ENCODE data around the gene C19orf67. TPM values are rescaled to one million over a fixed set of nuclear protein-coding genes. Genes with fewer than 3 reads are reported as not detected.
A peak's percentile ranks its signal among the peaks of the same experiment; 100 is the strongest.

The C19orf67 gene
- total RNA-seq, 1 experiment from 2014 or later: not detected

- H3K27me3 ChIP-seq (ENCODE audit: low read length): no peaks in the 10 kb centered on the region
- POLR2A ChIA-PET (ENCODE audit: unreplicated experiment): no interaction called here
- peaks cover 21% of the 10 kb centered on the region for H3K4me1 ChIP-seq (ENCODE audit: insufficient read depth, low read length)
- CTCF ChIA-PET: interaction anchor here (0.5 to 1.6 kb wide), 4 partner anchors 13 to 250 kb away, joined by 4 to 13 read pairs (median 8); partner anchors contain the start of gene MISP3
- no TSS peak for BruUV-seq (replicated peaks)
- H3K9me3 ChIP-seq (ENCODE audit: low read length): no peaks in the 10 kb centered on the region
- H3K4me3 ChIP-seq (ENCODE audit: low read length): peak overlapping the region; percentile 65
- no peaks in the 10 kb centered on the region for H4K20me1 ChIP-seq (ENCODE audit: low read length)
- no peaks in the 10 kb centered on the region for H3K79me2 ChIP-seq (ENCODE audit: low read length)
- no peaks in the 10 kb centered on the region for H3K36me3 ChIP-seq (ENCODE audit: low read depth, low read length)
- no peak overlapping the region for H3K27ac ChIP-seq (ENCODE audit: low read length)
- no peak overlapping the region for H3K9ac ChIP-seq (ENCODE audit: low read length)
- H3K9me2 ChIP-seq (replicated peaks; ENCODE audit: low read length): no peaks in the 10 kb centered on the region
- peak overlapping the region; percentile 89 for H3K4me2 ChIP-seq (ENCODE audit: low read length)
- TF ChIP-seq EZH2phosphoT487 (IDR thresholded peaks at IDR 0.05; ENCODE audit: borderline replicate concordance, low read length): no peak
- TF ChIP-seq CTCF (conservative IDR thresholded peaks at IDR 0.05; ENCODE audit: low read depth, low read length): no peak
- TF ChIP-seq EZH2 (IDR thresholded peaks at IDR 0.05; ENCODE audit: low read length, unreplicated experiment): no peak
- intact Hi-C loops (cut with micrococcal nuclease): no loop called here
- DNase-seq (no peak), ATAC-seq (no peak)
- H3F3A ChIP-seq (ENCODE audit: low read length, unreplicated experiment): no peaks in the 10 kb centered on the region
- H2AFZ ChIP-seq (ENCODE audit: low read length): peak overlapping the region; percentile 75; the same call in 1 of the 2 replicates
These were observed 27.1 kb downstream of the C19orf67 start for GRCh38 chr19:14058182-14059092.

GRCh38 chr19:14056741-14057356, 28.7 kb downstream of the C19orf67 start:
- CTCF ChIA-PET: interaction anchor here (1.0 kb wide), 1 partner anchor 80 kb away, joined by 4 read pairs; the partner anchor contains the start of gene ASF1B
- H3K36me3 ChIP-seq (ENCODE audit: low read depth, low read length): no peaks in the 10 kb centered on the region

GRCh38 chr19:14056069-14056666, 29.4 kb downstream of the C19orf67 start:
- Histone ChIP-seq H3K9me2 (replicated peaks; ENCODE audit: low read length) (no peaks in the 10 kb centered on the region), H3K27ac (ENCODE audit: low read length) (no peak overlapping the region), H3K9me3 (ENCODE audit: low read length) (no peaks in the 10 kb centered on the region), H3K79me2 (ENCODE audit: low read length) (no peaks in the 10 kb centered on the region), H3K27me3 (ENCODE audit: low read length) (no peaks in the 10 kb centered on the region), H3K4me3 (ENCODE audit: low read length) (no peak overlapping the region), H4K20me1 (ENCODE audit: low read length) (no peaks in the 10 kb centered on the region), H2AFZ (ENCODE audit: low read length) (no peak overlapping the region), H3K4me2 (ENCODE audit: low read length) (no peak overlapping the region), H3K4me1 (ENCODE audit: insufficient read depth, low read length) (peaks cover 8% of the 10 kb centered on the region), H3K36me3 (ENCODE audit: low read depth, low read length) (no peaks in the 10 kb centered on the region), H3K9ac (ENCODE audit: low read length) (no peak overlapping the region), H3F3A (ENCODE audit: low read length, unreplicated experiment) (no peaks in the 10 kb centered on the region)
- intact Hi-C loops (cut with micrococcal nuclease): no loop called here
- BruUV-seq (replicated peaks): no TSS peak
- ChIA-PET POLR2A (ENCODE audit: unreplicated experiment) (no interaction called here), CTCF (interaction anchor here (0.6 kb wide), 1 partner anchor 476 kb away, joined by 5 read pairs; no protein-coding TSS in a partner anchor)
- TF ChIP-seq CTCF (conservative IDR thresholded peaks at IDR 0.05; ENCODE audit: low read depth, low read length) (no peak), EZH2phosphoT487 (IDR thresholded peaks at IDR 0.05; ENCODE audit: borderline replicate concordance, low read length) (no peak), EZH2 (IDR thresholded peaks at IDR 0.05; ENCODE audit: low read length, unreplicated experiment) (no peak)
- DNase-seq (no peak), ATAC-seq (no peak)

More at GRCh38 chr19:14056741-14057356, 28.7 kb downstream of the C19orf67 start:
- no peaks in the 10 kb centered on the region for H3K9me2 ChIP-seq (replicated peaks; ENCODE audit: low read length)
- POLR2A ChIA-PET (ENCODE audit: unreplicated experiment): no interaction called here
- intact Hi-C loops (cut with micrococcal nuclease): no loop called here
- TF ChIP-seq EZH2phosphoT487 (IDR thresholded peaks at IDR 0.05; ENCODE audit: borderline replicate concordance, low read length): no peak
- no TSS peak for BruUV-seq (replicated peaks)
- no peak overlapping the region for H3K9ac ChIP-seq (ENCODE audit: low read length)
- no peaks in the 10 kb centered on the region for H3K9me3 ChIP-seq (ENCODE audit: low read length)
- H3K79me2 ChIP-seq (ENCODE audit: low read length): no peaks in the 10 kb centered on the region
- H2AFZ ChIP-seq (ENCODE audit: low read length): peak overlapping the region; percentile 65
- DNase-seq (no peak), ATAC-seq (no peak)
- H3K4me2 ChIP-seq (ENCODE audit: low read length): peak overlapping the region; percentile 89
- H3F3A ChIP-seq (ENCODE audit: low read length, unreplicated experiment): no peaks in the 10 kb centered on the region
- H3K27ac ChIP-seq (ENCODE audit: low read length): no peak overlapping the region
- H3K27me3 ChIP-seq (ENCODE audit: low read length): no peaks in the 10 kb centered on the region
- H4K20me1 ChIP-seq (ENCODE audit: low read length): no peaks in the 10 kb centered on the region
- H3K4me3 ChIP-seq (ENCODE audit: low read length): peak overlapping the region; percentile 59; the same call in 1 of the 2 replicates
- H3K4me1 ChIP-seq (ENCODE audit: insufficient read depth, low read length): peaks cover 15% of the 10 kb centered on the region
